ENCODE results near the gene C10orf105.

Gene C10orf105

GRCh38 chr10:71751515-71752224, 32.1 kb upstream of the C10orf105 start:
- no peak for DNase-seq

GRCh38 chr10:71750986-71751385, 31.4 kb upstream of the C10orf105 start:
- DNase-seq = no peak

GRCh38 chr10:71750124-71750841, 30.7 kb upstream of the C10orf105 start:
- DNase-seq = no peak

- no peak for DNase-seq
These were observed 29.8 kb upstream of the C10orf105 start for GRCh38 chr10:71749396-71749795.

- no peak for DNase-seq
These were observed 29.2 kb upstream of the C10orf105 start for GRCh38 chr10:71748671-71749191.

- no peak for DNase-seq
These were observed 28.3 kb upstream of the C10orf105 start for GRCh38 chr10:71747551-71748523.

- DNase-seq = no peak
These were observed 27.5 kb upstream of the C10orf105 start for GRCh38 chr10:71747039-71747531.

- no peak for DNase-seq
These were observed 26.9 kb upstream of the C10orf105 start for GRCh38 chr10:71746344-71747037.

GRCh38 chr10:71745664-71746250, 26.2 kb upstream of the C10orf105 start:
- DNase-seq = no peak

- no peak for DNase-seq
These were observed 25.5 kb upstream of the C10orf105 start for GRCh38 chr10:71744897-71745663.

GRCh38 chr10:71743866-71744265, 24.3 kb upstream of the C10orf105 start:
- DNase-seq = no peak

- no peak for DNase-seq
These were observed 23.7 kb upstream of the C10orf105 start for GRCh38 chr10:71743089-71743838.

GRCh38 chr10:71742301-71743088, 22.9 kb upstream of the C10orf105 start:
- no peak for DNase-seq

- no peak for DNase-seq
These were observed 22.1 kb upstream of the C10orf105 start for GRCh38 chr10:71741671-71742070.

GRCh38 chr10:71741029-71741428, 21.5 kb upstream of the C10orf105 start:
- no peak for DNase-seq

GRCh38 chr10:71740069-71740653, 20.6 kb upstream of the C10orf105 start:
- DNase-seq = no peak

- no peak for DNase-seq
These were observed 19.9 kb upstream of the C10orf105 start for GRCh38 chr10:71739358-71739900.

- DNase-seq = no peak
These were observed 18.2 kb upstream of the C10orf105 start for GRCh38 chr10:71737834-71738197.
